DND-41 (cell line): ENCODE measurements around the gene CAPN1.

Source experiments
- CTCF ChIP-seq: IDR thresholded peaks from 2 replicates; pipeline ENCODE4 v1.5.1; 2012; ENCODE audit warnings: borderline replicate concordance, low read length, moderate library complexity, mild to moderate bottlenecking; ENCODE audit not compliant: poor library complexity, severe bottlenecking; ENCODE audit errors: extremely low read depth
- EZH2 ChIP-seq: IDR thresholded peaks from 3 replicates; pipeline ENCODE4 v1.6.1; 2012; ENCODE audit warnings: borderline replicate concordance, low read depth, mild to moderate bottlenecking, moderate library complexity, low read length, inconsistent platforms; ENCODE audit not compliant: severe bottlenecking

GRCh38 chr11:65223011-65223410 is 41.3 kb downstream of the CAPN1 start:
- no peak for TF ChIP-seq CTCF
- TF ChIP-seq EZH2 = no peak
